ENCODE data around the gene DELE1. TPM values are rescaled to one million over a fixed set of nuclear protein-coding genes. Genes with fewer than 3 reads are reported as not detected.
A peak's percentile ranks its signal among the peaks of the same experiment; 100 is the strongest.

Gene DELE1
- total RNA-seq, 1 experiment from 2014 or later, result 88.1 TPM

GRCh38 chr5:141877356-141878185, 46.1 kb upstream of the DELE1 start:
- CTCF ChIA-PET, result interaction anchor here (0.9 to 20.1 kb wide), 32 partner anchors 8 to 280 kb away, joined by 3 to 677 read pairs (median 16); partner anchors contain the start of genes ARAP3, DELE1, PCDH12 and RNF14
- TSS peak; percentile 58 for BruUV-seq (replicated peaks)
- Mint-ChIP-seq H3K27me3 (ENCODE audit: insufficient read depth, unreplicated experiment) (peaks cover 42% of the 10 kb centered on the region), H3K36me3 (ENCODE audit: insufficient read depth, unreplicated experiment) (no peaks in the 10 kb centered on the region), H3K4me3 (ENCODE audit: unreplicated experiment) (peak overlapping the region; percentile 80), H3K9me3 (ENCODE audit: unreplicated experiment) (no peaks in the 10 kb centered on the region), H3K27ac (ENCODE audit: low read depth, unreplicated experiment) (no peak overlapping the region), H3K4me1 (ENCODE audit: insufficient read depth, unreplicated experiment) (peaks cover 28% of the 10 kb centered on the region)
- TF ChIP-seq CTCF (IDR thresholded peaks at IDR 0.05; ENCODE audit: unreplicated experiment), result no peak
- POLR2A ChIA-PET, result interaction anchor here (0.6 to 7.0 kb wide), 14 partner anchors 12 to 241 kb away, joined by 3 to 68 read pairs (median 6); partner anchors contain the start of genes DELE1, HDAC3, RELL2 and RNF14
- intact Hi-C loops (cut with micrococcal nuclease), result loop anchor here (2.0 kb wide), 2 partner anchors 29 to 285 kb away; no protein-coding TSS in a partner anchor
- peak; percentile 47 for DNase-seq (ENCODE audit: unreplicated experiment)

DNA sequence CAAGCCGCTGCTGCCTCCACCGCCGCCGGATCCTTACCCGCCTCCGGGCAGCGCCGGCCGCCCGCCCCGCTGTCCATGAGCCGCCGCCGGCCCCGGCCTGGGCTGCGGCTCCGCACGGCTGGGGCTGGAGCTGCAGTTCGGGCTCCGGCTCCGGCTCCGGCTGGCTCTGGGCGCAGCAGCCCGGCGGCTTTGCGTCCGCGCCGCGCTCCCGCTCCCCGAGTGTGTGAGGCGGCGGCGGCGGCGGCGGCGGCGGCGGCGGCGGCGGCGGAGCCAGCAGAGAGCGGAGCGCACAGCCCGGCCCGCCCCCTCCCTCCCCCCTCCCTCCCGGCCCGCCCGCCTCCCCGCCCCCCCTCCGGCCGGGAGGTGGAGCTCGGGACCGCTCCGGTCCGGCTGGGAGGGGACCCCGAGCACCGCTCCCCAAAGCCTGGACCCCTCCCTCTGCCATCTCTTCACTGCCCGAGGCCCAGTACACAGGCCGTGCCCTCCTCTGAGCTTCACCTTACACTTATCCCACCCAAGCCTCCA, 45.4 kb upstream of the DELE1 start, which contains the start of gene PCDH1:
Gene PCDH1, minus strand, starts transcription at position 225 of the 525 bp plus-strand sequence. Its CDS starts 148 bp downstream, at position 77.
- ChIA-PET CTCF (interaction anchor here (0.6 to 20.1 kb wide), 61 partner anchors 9 to 281 kb away, joined by 3 to 677 read pairs (median 5); partner anchors contain the start of genes ARAP3, DELE1, DIAPH1 and PCDH12), POLR2A (interaction anchor here (0.6 to 7.0 kb wide), 15 partner anchors 12 to 242 kb away, joined by 3 to 68 read pairs (median 5); partner anchors contain the start of genes DELE1, HDAC3, RELL2 and RNF14)
- peak; percentile 45 for DNase-seq (ENCODE audit: unreplicated experiment)
- H3K36me3 Mint-ChIP-seq (ENCODE audit: insufficient read depth, unreplicated experiment), result no peaks in the 10 kb centered on the region
- no peak for TF ChIP-seq CTCF (IDR thresholded peaks at IDR 0.05; ENCODE audit: unreplicated experiment)
- no peaks in the 10 kb centered on the region for H3K9me3 Mint-ChIP-seq (ENCODE audit: unreplicated experiment)
- H3K4me3 Mint-ChIP-seq (ENCODE audit: unreplicated experiment), result peak within 1 kb of the TSS; percentile 80
- peaks cover 30% of the 10 kb centered on the region for H3K4me1 Mint-ChIP-seq (ENCODE audit: insufficient read depth, unreplicated experiment)
- intact Hi-C loops (cut with micrococcal nuclease), result loop anchor here (2.0 kb wide), 2 partner anchors 29 to 285 kb away; no protein-coding TSS in a partner anchor
- BruUV-seq (replicated peaks), result no TSS peak
- H3K27ac Mint-ChIP-seq (ENCODE audit: low read depth, unreplicated experiment), result no peak within 1 kb of the TSS
- H3K27me3 Mint-ChIP-seq (ENCODE audit: insufficient read depth, unreplicated experiment), result peaks cover 48% of the 10 kb centered on the region

DNA sequence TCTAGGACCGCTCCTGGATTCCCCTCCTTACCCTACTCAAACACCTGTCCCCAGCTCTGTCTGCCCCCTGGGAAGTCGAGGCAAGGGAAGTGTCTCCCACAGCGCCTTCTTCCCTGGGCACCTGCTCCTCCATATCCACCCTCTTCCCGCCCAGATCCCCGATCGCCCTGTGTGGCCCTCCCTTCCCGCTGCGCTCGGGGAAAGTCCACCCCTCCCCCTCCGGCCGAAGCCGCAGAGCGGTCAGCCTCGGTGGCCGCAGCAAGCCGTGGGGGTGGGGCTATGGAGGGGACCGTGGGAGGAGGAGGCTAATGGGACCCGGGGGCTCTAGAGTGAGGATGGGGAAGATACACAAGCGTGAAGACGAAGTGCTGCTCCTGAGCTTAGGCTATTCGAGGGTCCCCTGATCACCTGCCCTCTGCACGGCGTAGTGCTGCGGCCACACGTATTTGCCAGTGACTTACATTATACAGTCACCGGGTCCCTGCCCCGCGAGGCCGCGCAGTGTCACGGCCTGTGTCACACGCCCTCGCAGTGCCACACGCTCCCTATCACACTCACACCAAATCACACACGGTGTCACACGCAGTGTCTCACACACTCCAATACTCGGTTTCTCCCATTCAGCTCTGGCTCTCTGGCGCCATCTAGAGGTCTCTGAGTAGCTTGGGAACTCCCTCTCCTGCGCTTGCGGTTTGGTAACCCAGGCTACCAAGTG, 44.8 kb upstream of the DELE1 start:
- peak; percentile 99 for TF ChIP-seq CTCF (IDR thresholded peaks at IDR 0.05; ENCODE audit: unreplicated experiment)
- H3K27ac Mint-ChIP-seq (ENCODE audit: low read depth, unreplicated experiment), result no peak overlapping the region
- intact Hi-C loops (cut with micrococcal nuclease), result loop anchor here (1.0 to 2.0 kb wide), 7 partner anchors 30 to 286 kb away; no protein-coding TSS in a partner anchor
- H3K4me3 Mint-ChIP-seq (ENCODE audit: unreplicated experiment), result peak overlapping the region; percentile 80
- peaks cover 55% of the 10 kb centered on the region for H3K27me3 Mint-ChIP-seq (ENCODE audit: insufficient read depth, unreplicated experiment)
- POLR2A ChIA-PET, result interaction anchor here (0.6 to 7.0 kb wide), 16 partner anchors 11 to 242 kb away, joined by 3 to 68 read pairs (median 5); partner anchors contain the start of genes DELE1, HDAC3, RELL2 and RNF14
- DNase-seq (ENCODE audit: unreplicated experiment), result peak; percentile 100
- H3K9me3 Mint-ChIP-seq (ENCODE audit: unreplicated experiment), result no peaks in the 10 kb centered on the region
- H3K36me3 Mint-ChIP-seq (ENCODE audit: insufficient read depth, unreplicated experiment), result no peaks in the 10 kb centered on the region
- H3K4me1 Mint-ChIP-seq (ENCODE audit: insufficient read depth, unreplicated experiment), result peaks cover 30% of the 10 kb centered on the region
- CTCF ChIA-PET, result interaction anchor here (0.5 to 20.1 kb wide), 82 partner anchors 9 to 1250 kb away, joined by 3 to 677 read pairs (median 5); partner anchors contain the start of genes ARAP3, DELE1, DIAPH1 and PCDH12
- BruUV-seq (replicated peaks), result no TSS peak
